B cell (primary cell): Measurements from ENCODE around the gene RABGAP1L. TPM values are rescaled to one million over a fixed set of nuclear protein-coding genes. Genes with fewer than 3 reads are reported as not detected.

Experiments
- ATAC-seq: fragments of 200-7000 bp; cut with Tn5 transposase; one replicate; pipeline ENCODE4 v1.10.0; 2021; ENCODE audit warnings: low read depth, mild to moderate bottlenecking, moderate number of reproducible peaks, moderate library complexity
- CTCF ChIA-PET: fragments of 350-600 bp; sonication (Branson Sonifier 250); formaldehyde crosslinking; loops from one replicate; lab custom pipeline; 2021; ENCODE audit warnings: antibody characterized with exemption, inconsistent platforms; lab: Charles Lee
- POLR2A ChIA-PET: fragments of 350-600 bp; sonication (Branson Sonifier 250); formaldehyde crosslinking; loops from one replicate; lab custom pipeline; 2021; ENCODE audit warnings: antibody characterized with exemption; lab: Charles Lee
- DNase-seq: peaks from one replicate; pipeline ENCODE4 v3.0.0; 2013
- H2AFZ ChIP-seq: 2 replicates; pipeline ENCODE4 v1.6.1; 2012; ENCODE audit warnings: mild to moderate bottlenecking, low read depth, low read length; ENCODE audit not compliant: insufficient read depth, poor library complexity, severe bottlenecking
- H3K27ac ChIP-seq, 2 donors: 1 replicate in 1 of 2; 2 replicates in 1 of 2; pipeline ENCODE4 v1.5.1; 2012 to 2013; ENCODE audit warnings: low read length in 2 of 2, mild to moderate bottlenecking in 2 of 2, moderate library complexity in 1 of 2
- H3K27me3 ChIP-seq, 4 experiments: fragments of 200-600 bp in 1 of 4; sonication (generic) in 1 of 4; replicated peaks in 1 of 4; 1 replicate in 2 of 4; 2 replicates in 2 of 4; pipeline versions ENCODE4 v1.6.1 to v1.7.0; 2013 to 2016; ENCODE audit warnings: low read length in 3 of 4, mild to moderate bottlenecking in 2 of 4, mixed read lengths in 1 of 4, moderate library complexity in 1 of 4; ENCODE audit not compliant: insufficient read depth in 4 of 4, control insufficient read depth in 3 of 4; ENCODE audit errors: control extremely low read depth in 1 of 4
- H3K36me3 ChIP-seq, 2 experiments: replicated peaks in 1 of 2; 1 replicate in 1 of 2; 2 replicates in 1 of 2; pipeline versions ENCODE4 v1.6.1 to v1.7.1; 2013; ENCODE audit warnings: low read length in 1 of 2; ENCODE audit not compliant: insufficient read depth in 2 of 2, control insufficient read depth in 1 of 2; ENCODE audit errors: control extremely low read depth in 1 of 2, extremely low read depth in 1 of 2
- H3K4me1 ChIP-seq, 2 donors: fragments of 200-600 bp in 1 of 2; sonication (generic) in 1 of 2; 1 replicate in 1 of 2; 2 replicates in 1 of 2; pipeline versions ENCODE4 v1.5.1 to v1.6.1; 2013 to 2017; ENCODE audit warnings: low read length in 2 of 2; ENCODE audit not compliant: control insufficient read depth in 2 of 2, insufficient read depth in 2 of 2
- H3K4me2 ChIP-seq: replicated peaks from 2 replicates; pipeline ENCODE3; 2012; ENCODE audit warnings: mild to moderate bottlenecking, low read depth, low read length; ENCODE audit not compliant: poor library complexity, severe bottlenecking
- H3K4me3 ChIP-seq, 5 experiments: fragments of 200-600 bp in 1 of 5; sonication (generic) in 1 of 5; 1 replicate in 3 of 5; 2 replicates in 2 of 5; pipeline versions ENCODE4 v1.5.1 to v1.7.0; 2011 to 2016; ENCODE audit warnings: low read length in 4 of 5, mild to moderate bottlenecking in 4 of 5, low read depth in 2 of 5, control low read depth in 1 of 5, moderate library complexity in 1 of 5; ENCODE audit not compliant: insufficient read depth in 1 of 5; ENCODE audit errors: control extremely low read depth in 1 of 5, extremely low read depth in 1 of 5
- H3K79me2 ChIP-seq: fragments of 200-600 bp; sonication (generic); one replicate; pipeline ENCODE4 v1.6.0; 2016; ENCODE audit warnings: low read length; ENCODE audit not compliant: control insufficient read depth, insufficient read depth
- H3K9ac ChIP-seq: fragments of 200-600 bp; sonication (generic); 2 replicates; pipeline ENCODE4 v1.6.1; 2017; ENCODE audit warnings: mild to moderate bottlenecking, low read length, moderate library complexity
- H3K9me3 ChIP-seq, 3 donors: one replicate each; pipeline versions ENCODE4 v1.6.1 to v1.7.1; 2013; ENCODE audit warnings: low read length in 2 of 3; ENCODE audit not compliant: control insufficient read depth in 2 of 3, insufficient read depth in 1 of 3; ENCODE audit errors: control extremely low read depth in 1 of 3
- H4K20me1 ChIP-seq: 2 replicates; pipeline ENCODE4 v1.6.0; 2012; ENCODE audit warnings: mild to moderate bottlenecking, low read length; ENCODE audit not compliant: insufficient read depth, control insufficient read depth, poor library complexity, severe bottlenecking
- H3K27ac Mint-ChIP-seq: one replicate; pipeline ENCODE4 v1.8.0; 2021; ENCODE audit warnings: mixed read lengths
- H3K27me3 Mint-ChIP-seq: one replicate; pipeline ENCODE4 v1.8.0; 2021; ENCODE audit warnings: mixed read lengths
- H3K4me1 Mint-ChIP-seq: one replicate; pipeline ENCODE4 v1.8.0; 2021; ENCODE audit warnings: mixed read lengths
- H3K4me3 Mint-ChIP-seq: one replicate; pipeline ENCODE4 v1.8.0; 2021; ENCODE audit warnings: mixed read lengths
- H3K9me3 Mint-ChIP-seq: one replicate; pipeline ENCODE4 v1.8.0; 2022; ENCODE audit warnings: mixed read lengths; ENCODE audit not compliant: insufficient read depth
- CTCF ChIP-seq: fragments of 200-600 bp; IDR thresholded peaks from one replicate; pipeline ENCODE4 v1.8.0; 2022; ENCODE audit warnings: antibody characterized with exemption, mild to moderate bottlenecking
- EZH2 ChIP-seq: IDR thresholded peaks from 2 replicates; pipeline ENCODE4 v1.6.1; 2012; ENCODE audit warnings: borderline replicate concordance, low read depth, mild to moderate bottlenecking, moderate library complexity, low read length; ENCODE audit not compliant: insufficient read depth, poor library complexity, severe bottlenecking
- WGBS: methylation state at CpG from one replicate; pipeline ENCODE4 v1.1.5; 2013; ENCODE audit warnings: missing lambda C conversion rate; ENCODE audit not compliant: insufficient coverage; 5-methylcytosine and 5-hydroxymethylcytosine counted together
- intact Hi-C: fragments of 100-400 bp; cut with micrococcal nuclease; formaldehyde crosslinking; loops from one replicate; pipeline ENCODE4 v1.10.0; 2022
- polyA plus RNA-seq: library from polyadenylated mRNA; depleted of rRNA; stranded (reverse); fragments of >200 nt; gene quantifications from 2 replicates; pipeline ENCODE4 v1.2.3, GENCODE V29; 2012
- total RNA-seq, 2 donors: library from RNA; stranded (reverse); fragments of 120-200 nt in 1 of 2; gene quantifications; 1 replicate in 1 of 2; 2 replicates in 1 of 2; pipeline versions ENCODE4 v1.2.3 to v1.2.4, GENCODE V29; 2013 to 2022

RABGAP1L gene
- total and polyA plus RNA-seq, 2 donors (not counting 1 experiment from before 2014, with no cell fraction given), result 34.9 to 159 TPM

GRCh38 chr1:174797398-174797797 is 638.1 kb downstream of the RABGAP1L start:
- Histone ChIP-seq H3K4me3 (no peak overlapping the region), H3K27ac (peak overlapping the region in 1 of 2 donors; percentile 6), H3K36me3 (no peaks in the 10 kb centered on the region), H2AFZ (no peak overlapping the region), H3K4me2 (no peak overlapping the region), H3K9me3 (no peaks in the 10 kb centered on the region), H3K9ac (no peak overlapping the region), H3K79me2 (peaks cover 5% of the 10 kb centered on the region), H3K27me3 (no peaks in the 10 kb centered on the region), H4K20me1 (no peaks in the 10 kb centered on the region), H3K4me1 (peaks cover 14 to 17% of the 10 kb centered on the region in 2 donors)
- H3K27me3 Mint-ChIP-seq, result no peaks in the 10 kb centered on the region
- intact Hi-C loops, result loop anchor here (5.0 kb wide), 1 partner anchor 170 kb away; no protein-coding TSS in a partner anchor
- H3K4me1 Mint-ChIP-seq, result peaks cover 7% of the 10 kb centered on the region
- H3K9me3 Mint-ChIP-seq, result no peaks in the 10 kb centered on the region
- ATAC-seq, result no peak
- WGBS, result 95% methylated on average over 2 of the region's 2 CpGs
- TF ChIP-seq CTCF, result no peak
- TF ChIP-seq EZH2, result no peak
- H3K27ac Mint-ChIP-seq, result peak overlapping the region; percentile 5
- ChIA-PET CTCF (interaction anchor here (1.0 kb wide), 1 partner anchor 22 kb away, joined by 4 read pairs; no protein-coding TSS in a partner anchor), POLR2A (no interaction called here)
- DNase-seq, result no peak
- H3K4me3 Mint-ChIP-seq, result no peak overlapping the region

DNA sequence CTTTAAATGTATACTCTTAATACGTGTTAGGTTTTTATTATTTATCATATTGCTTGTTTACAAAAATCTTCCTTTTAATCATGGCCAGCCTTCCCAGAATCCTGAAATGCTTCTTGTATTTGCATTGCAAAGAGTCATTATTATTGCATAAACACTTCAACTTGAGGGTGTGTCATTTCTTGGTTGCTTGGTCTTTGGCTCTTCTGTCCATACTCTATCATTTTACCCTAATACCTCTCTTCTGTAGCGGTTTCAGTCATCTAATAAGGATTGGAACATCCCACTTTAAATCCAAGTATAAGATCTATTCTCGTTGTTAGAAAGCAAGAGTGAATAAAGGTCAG is 639.8 kb downstream of the RABGAP1L start:
- peaks cover 14 to 17% of the 10 kb centered on the region in 2 donors for H3K4me1 ChIP-seq
- H3K79me2 ChIP-seq, result peaks cover 5% of the 10 kb centered on the region
- no peaks in the 10 kb centered on the region for H3K27me3 ChIP-seq
- intact Hi-C loops, result loop anchor here (1.0 to 5.0 kb wide), 4 partner anchors 22 to 224 kb away; partner anchors contain the start of genes CACYBP and MRPS14
- ChIA-PET POLR2A (interaction anchor here (0.6 to 1.6 kb wide), 9 partner anchors 17 to 931 kb away, joined by 3 to 21 read pairs (median 4); partner anchors contain the start of genes CACYBP, GAS5 and ZBTB37), CTCF (interaction anchor here (0.6 to 3.0 kb wide), 17 partner anchors 8 to 931 kb away, joined by 3 to 19 read pairs (median 3); partner anchors contain the start of gene ZBTB37)
- H3K9me3 ChIP-seq, result no peaks in the 10 kb centered on the region
- H3K4me1 Mint-ChIP-seq, result peaks cover 10% of the 10 kb centered on the region
- H2AFZ ChIP-seq, result peak overlapping the region; percentile 83
- H3K27ac Mint-ChIP-seq, result no peak overlapping the region
- peak overlapping the region; percentile 96 for H3K9ac ChIP-seq
- H4K20me1 ChIP-seq, result no peaks in the 10 kb centered on the region
- no peak overlapping the region for H3K4me3 Mint-ChIP-seq
- no peak for DNase-seq
- peak overlapping the region; percentile 78 to 88 for H3K27ac ChIP-seq
- no peaks in the 10 kb centered on the region for H3K9me3 Mint-ChIP-seq
- TF ChIP-seq CTCF, result no peak
- TF ChIP-seq EZH2, result no peak
- 0% methylated on average over 1 of the region's 3 CpGs for WGBS
- H3K4me3 ChIP-seq, result peak overlapping the region; percentile 65 to 97 (median 68)
- H3K27me3 Mint-ChIP-seq, result no peaks in the 10 kb centered on the region
- peak overlapping the region; percentile 84 for H3K4me2 ChIP-seq
- no peaks in the 10 kb centered on the region for H3K36me3 ChIP-seq
- no peak for ATAC-seq
